Measurements from ENCODE around the gene DLL4. TPM values are rescaled to one million over a fixed set of nuclear protein-coding genes. Genes with fewer than 3 reads are reported as not detected.

Gene DLL4
- polyA plus RNA-seq, 3 donors, result 6.6 to 9.1 (median 8.5) TPM

- no peak for DNase-seq (ENCODE audit: low read depth in 3 of 3, low spot score in 2 of 3)
Observed at GRCh38 chr15:40906091-40906990, 22.8 kb upstream of the DLL4 start.

GRCh38 chr15:40906991-40907802, 21.9 kb upstream of the DLL4 start:
- no peak for DNase-seq (ENCODE audit: low read depth in 3 of 3, low spot score in 2 of 3)

- no peak for DNase-seq (ENCODE audit: low read depth in 3 of 3, low spot score in 2 of 3)
Observed at GRCh38 chr15:40908095-40908494, 21.0 kb upstream of the DLL4 start.

GRCh38 chr15:40909662-40910630, 19.2 kb upstream of the DLL4 start:
- DNase-seq (ENCODE audit: low read depth in 3 of 3, low spot score in 2 of 3), result no peak

GRCh38 chr15:40911141-40911540, 18.0 kb upstream of the DLL4 start:
- DNase-seq (ENCODE audit: low read depth in 3 of 3, low spot score in 2 of 3), result no peak

GRCh38 chr15:40911693-40912092, 17.4 kb upstream of the DLL4 start:
- DNase-seq (ENCODE audit: low read depth in 3 of 3, low spot score in 2 of 3), result no peak

- DNase-seq (ENCODE audit: low read depth in 3 of 3, low spot score in 2 of 3), result no peak
Observed at GRCh38 chr15:40912478-40912877, 16.7 kb upstream of the DLL4 start.

- DNase-seq (ENCODE audit: low read depth in 3 of 3, low spot score in 2 of 3), result no peak
Observed at GRCh38 chr15:40914013-40914412, 15.1 kb upstream of the DLL4 start.

GRCh38 chr15:40914486-40914885, 14.7 kb upstream of the DLL4 start:
- no peak for DNase-seq (ENCODE audit: low read depth in 3 of 3, low spot score in 2 of 3)

GRCh38 chr15:40915116-40915661, 14.0 kb upstream of the DLL4 start:
- DNase-seq (ENCODE audit: low read depth in 3 of 3, low spot score in 2 of 3), result no peak

GRCh38 chr15:40915679-40916078, 13.5 kb upstream of the DLL4 start:
- no peak for DNase-seq (ENCODE audit: low read depth in 3 of 3, low spot score in 2 of 3)

GRCh38 chr15:40917585-40917984, 11.6 kb upstream of the DLL4 start:
- no peak for DNase-seq (ENCODE audit: low read depth in 3 of 3, low spot score in 2 of 3)

- DNase-seq (ENCODE audit: low read depth in 3 of 3, low spot score in 2 of 3), result no peak
Observed at GRCh38 chr15:40918146-40918798, 10.9 kb upstream of the DLL4 start.

- DNase-seq (ENCODE audit: low read depth in 3 of 3, low spot score in 2 of 3), result no peak
Observed at GRCh38 chr15:40918799-40919392, 10.2 kb upstream of the DLL4 start.

GRCh38 chr15:40921949-40922607, 7.1 kb upstream of the DLL4 start:
- no peak for DNase-seq (ENCODE audit: low read depth in 3 of 3, low spot score in 2 of 3)

- no peak for DNase-seq (ENCODE audit: low read depth in 3 of 3, low spot score in 2 of 3)
Observed at GRCh38 chr15:40922608-40923005, 6.5 kb upstream of the DLL4 start.

- no peak for DNase-seq (ENCODE audit: low read depth in 3 of 3, low spot score in 2 of 3)
Observed at GRCh38 chr15:40923551-40923950, 5.6 kb upstream of the DLL4 start.

GRCh38 chr15:40925495-40925862, 3.7 kb upstream of the DLL4 start:
- DNase-seq (ENCODE audit: low read depth in 3 of 3, low spot score in 2 of 3), result no peak

Measured in right renal cortex interstitium (tissue), 3 donors.